GM10847 (cell line): ENCODE results near the gene LMNB1.

ENCODE experiments used
- POLR2A ChIP-seq: IDR thresholded peaks from 2 replicates; pipeline ENCODE4 v1.6.1; 2011; ENCODE audit not compliant: insufficient read length; ENCODE audit errors: extremely low read depth

LMNB1 gene

GRCh38 chr5:126810596-126811380 lies 33.9 kb downstream of the LMNB1 start:
- TF ChIP-seq POLR2A, result no peak

GRCh38 chr5:126811515-126812198 lies 34.7 kb downstream of the LMNB1 start:
- no peak for TF ChIP-seq POLR2A

DNA sequence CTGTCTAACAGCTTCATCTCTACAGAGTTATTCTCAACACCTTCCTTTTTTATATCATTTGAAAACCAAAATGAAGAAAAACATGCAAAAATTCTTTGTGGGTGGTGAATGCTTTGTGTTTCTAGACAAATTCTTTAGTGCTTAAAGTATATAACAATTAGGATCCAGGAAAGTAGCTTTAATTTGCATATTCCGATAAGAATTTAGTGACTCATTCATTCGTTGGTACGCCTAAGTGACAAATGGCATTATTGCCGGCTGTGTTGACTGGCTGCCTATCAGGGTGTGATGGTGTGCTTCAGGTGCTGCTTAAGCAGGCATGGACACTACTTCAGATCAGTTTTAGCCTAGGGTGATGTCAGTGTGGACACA lies 35.2 kb downstream of the LMNB1 start:
- TF ChIP-seq POLR2A, result no peak

GRCh38 chr5:126814721-126815404 lies 37.9 kb downstream of the LMNB1 start:
- TF ChIP-seq POLR2A, result no peak

GRCh38 chr5:126816649-126817048 lies 39.7 kb downstream of the LMNB1 start:
- TF ChIP-seq POLR2A, result no peak

GRCh38 chr5:126818736-126819135 lies 41.8 kb downstream of the LMNB1 start:
- TF ChIP-seq POLR2A, result no peak

- TF ChIP-seq POLR2A, result no peak
Observed at GRCh38 chr5:126819253-126819652, 42.3 kb downstream of the LMNB1 start.

DNA sequence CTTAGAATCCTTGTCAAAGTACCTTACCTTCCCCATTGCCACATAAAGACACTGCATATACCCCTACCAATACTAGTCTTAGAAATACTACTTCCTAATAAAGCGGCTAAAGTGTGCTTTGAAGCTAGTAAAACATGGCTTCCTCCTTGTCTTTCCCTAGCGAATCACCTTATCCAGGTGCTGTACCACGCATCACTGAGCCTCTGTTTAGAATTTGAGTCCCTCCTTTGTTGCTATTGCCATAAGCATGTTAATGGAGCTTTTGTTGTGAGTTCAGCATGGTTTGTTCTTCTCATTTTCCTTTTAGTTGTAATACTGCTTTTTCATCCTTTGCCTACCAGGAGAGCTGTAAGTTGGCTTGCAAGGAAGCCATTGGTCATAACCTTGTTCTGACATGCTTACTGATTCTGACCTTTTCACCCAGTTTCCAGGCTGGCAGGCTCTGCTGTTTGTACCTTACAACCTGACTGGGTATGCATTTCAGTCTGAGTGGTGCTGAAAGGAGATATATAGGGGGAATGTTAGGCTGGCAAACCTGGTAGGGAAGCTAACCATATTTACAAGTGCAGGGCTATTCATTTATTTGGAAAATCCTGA lies 49.8 kb downstream of the LMNB1 start:
- TF ChIP-seq POLR2A, result no peak

DNA sequence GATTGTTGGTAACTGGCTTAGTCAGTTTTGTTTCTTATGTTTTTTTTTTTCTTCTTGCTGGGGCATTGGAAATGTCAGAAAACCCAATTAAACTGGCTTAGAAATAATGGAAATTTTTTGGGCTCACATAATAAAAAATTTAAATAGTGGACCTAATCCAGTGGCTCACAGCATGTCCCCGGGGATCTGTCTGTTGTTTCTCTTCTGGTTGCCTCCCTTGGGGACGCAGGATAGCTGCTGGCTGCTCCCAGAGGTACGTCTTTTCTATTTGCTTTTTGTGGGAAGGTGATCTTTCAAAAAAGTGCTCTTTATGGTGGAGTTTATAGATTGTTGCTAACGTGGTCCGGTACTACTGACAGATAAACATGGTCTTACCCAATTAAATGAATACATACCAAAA lies 52.2 kb downstream of the LMNB1 start:
- no peak for TF ChIP-seq POLR2A

DNA sequence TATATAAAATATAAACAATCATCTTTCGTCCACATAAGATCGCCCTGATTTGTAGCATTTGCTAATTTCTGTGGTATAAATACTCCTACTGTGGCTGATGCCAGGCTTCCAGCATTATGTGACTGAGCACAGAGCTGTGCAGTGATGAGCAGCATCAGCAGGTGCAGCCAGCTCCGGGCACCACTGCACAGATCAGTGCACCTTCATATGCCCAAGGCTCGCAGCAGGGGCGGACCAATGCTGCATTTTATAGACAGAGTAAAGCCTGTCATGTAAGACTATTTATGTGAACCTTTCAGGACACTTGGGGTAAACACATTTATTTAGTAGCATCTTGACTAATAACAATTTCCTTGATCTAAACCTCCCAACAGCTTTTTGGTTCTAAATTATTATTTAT lies 53.1 kb downstream of the LMNB1 start:
- no peak for TF ChIP-seq POLR2A

DNA sequence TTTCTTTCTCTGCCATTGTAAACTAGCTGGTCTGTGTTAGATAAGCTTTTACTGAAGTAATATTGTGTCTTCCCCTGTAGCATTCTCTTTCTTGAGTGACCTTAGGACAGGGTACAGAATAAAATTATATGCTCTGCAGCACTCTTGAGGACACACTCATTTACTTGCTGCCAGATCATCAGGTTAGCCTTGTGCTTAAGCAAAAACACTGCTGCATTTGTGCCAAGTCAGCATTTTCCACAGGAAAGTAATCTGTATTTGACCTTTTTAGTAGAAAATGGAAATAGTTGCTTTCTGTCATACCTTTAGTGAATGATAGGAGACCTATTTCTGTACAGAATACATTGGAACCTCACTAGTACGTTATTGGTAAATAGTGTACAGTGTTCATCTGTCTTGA lies 54.2 kb downstream of the LMNB1 start:
- TF ChIP-seq POLR2A, result no peak

DNA sequence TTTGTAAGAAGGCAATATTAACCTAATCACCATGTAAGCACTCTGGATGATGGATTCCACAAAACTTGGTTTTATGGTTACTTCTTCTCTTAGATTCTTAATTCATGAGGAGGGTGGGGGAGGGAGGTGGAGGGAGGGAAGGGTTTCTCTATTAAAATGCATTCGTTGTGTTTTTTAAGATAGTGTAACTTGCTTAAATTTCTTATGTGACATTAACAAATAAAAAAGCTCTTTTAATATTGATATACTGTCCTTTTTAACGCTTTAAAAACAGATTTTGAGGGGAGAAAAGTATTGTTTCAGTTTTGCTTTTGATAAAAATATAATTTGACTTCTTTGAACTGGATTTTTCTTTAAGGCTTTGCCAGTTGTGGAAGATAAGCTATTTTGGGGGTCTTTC lies 59.8 kb downstream of the LMNB1 start:
- no peak for TF ChIP-seq POLR2A

GRCh38 chr5:126837242-126837641 lies 60.3 kb downstream of the LMNB1 start:
- no peak for TF ChIP-seq POLR2A

DNA sequence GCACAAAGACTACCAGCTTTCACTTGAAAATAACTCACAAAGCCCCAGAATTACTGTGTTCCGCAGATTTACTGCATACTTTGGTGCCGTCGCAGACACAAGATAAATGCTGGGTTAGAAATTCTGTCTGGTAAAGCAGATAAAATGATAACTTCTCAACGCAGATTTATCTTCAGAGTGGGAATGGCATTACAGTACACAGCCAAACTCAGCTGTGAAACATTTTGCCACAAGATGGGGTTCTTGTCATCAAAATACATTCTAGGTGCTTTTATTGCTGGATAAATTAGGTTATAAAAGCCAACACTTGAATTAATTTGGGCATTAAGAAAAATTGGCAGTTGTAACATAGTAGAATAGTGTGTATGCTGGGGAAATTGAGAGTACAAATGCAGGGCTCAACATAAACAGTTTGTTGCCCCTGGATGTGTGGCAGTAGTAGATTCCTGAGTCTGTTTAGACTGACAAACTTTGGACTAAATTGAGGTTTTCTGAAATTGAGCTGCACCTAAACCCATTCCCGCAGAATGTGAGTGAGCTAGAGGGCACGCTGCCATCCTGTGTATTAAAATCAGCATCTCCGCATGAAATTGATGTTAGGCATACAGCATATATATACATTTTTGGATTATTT lies 61.1 kb downstream of the LMNB1 start:
- TF ChIP-seq POLR2A, result no peak

DNA sequence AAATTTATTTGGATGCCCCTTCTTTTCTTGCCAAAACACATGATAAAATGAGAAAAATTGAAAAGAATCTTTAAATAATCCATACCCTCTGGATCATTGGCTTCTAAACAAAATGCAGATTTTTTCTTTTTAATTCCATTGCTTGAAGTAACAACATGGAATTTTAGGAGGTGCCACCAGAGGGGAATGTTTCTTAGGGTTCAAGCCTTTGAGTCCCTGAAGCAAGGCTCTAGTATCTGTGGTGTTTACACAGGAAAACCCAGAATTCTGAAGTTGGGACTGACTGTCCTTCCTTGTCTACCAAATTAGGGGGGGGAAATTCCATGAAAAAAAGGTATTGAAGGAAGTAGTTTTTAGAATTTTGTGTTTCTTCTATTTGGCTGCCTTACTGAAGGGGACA lies 69.4 kb downstream of the LMNB1 start:
- no peak for TF ChIP-seq POLR2A
